ENCODE measurements around the gene ACSM2B.
"Not testable (repeated sequence)": the region's sequence is repeated elsewhere in the genome, so short reads cannot be mapped to it uniquely, and the experiment has no call there.

Gene ACSM2B

DNA sequence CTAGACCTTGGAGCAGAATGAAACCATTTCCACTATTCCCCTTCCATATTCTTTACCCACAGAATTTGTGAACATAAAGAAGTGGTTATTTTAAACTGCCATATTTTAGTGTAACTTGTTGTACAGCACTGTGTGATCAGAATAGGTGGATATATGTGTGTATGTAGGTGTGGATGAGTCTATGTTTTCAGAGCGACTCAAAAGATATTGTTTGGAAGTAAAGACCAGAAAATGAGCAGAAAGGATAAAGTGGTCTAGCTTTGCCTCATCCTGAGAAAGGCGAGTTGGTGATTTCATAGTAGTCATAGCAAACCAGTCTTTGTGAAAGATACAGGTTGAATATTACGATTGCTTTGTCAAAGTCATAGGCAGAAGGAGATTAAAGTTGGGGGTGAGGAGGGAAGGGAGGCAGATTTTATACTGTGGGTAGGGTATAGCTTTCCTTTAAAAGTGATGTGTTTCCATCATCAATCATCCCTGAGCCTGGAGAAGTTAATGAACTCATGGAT is 43.8 kb downstream of the ACSM2B start:
- not testable (repeated sequence) for DNase-seq (ENCODE audit: low spot score)

DNA sequence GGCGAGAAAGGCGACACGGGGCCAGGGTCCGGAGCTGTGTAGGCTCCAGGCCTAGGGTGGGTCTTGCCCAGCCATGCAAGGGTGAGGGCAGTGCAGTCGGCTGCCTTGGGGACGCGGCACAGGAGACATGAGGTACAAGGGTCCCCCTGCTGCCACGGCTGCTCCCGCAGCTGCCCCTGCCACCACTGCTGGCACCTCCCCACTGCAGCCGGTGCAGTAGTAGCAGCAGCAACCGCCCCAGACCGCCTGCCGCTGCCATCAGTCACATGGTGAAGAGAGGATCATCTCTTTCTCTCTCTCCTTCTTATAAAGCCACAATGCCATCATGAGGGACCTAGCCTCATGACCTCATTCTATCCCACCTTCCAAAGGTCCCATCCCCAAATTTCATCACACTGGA is 44.4 kb downstream of the ACSM2B start:
- DNase-seq (ENCODE audit: low spot score), result not testable (repeated sequence)

DNA sequence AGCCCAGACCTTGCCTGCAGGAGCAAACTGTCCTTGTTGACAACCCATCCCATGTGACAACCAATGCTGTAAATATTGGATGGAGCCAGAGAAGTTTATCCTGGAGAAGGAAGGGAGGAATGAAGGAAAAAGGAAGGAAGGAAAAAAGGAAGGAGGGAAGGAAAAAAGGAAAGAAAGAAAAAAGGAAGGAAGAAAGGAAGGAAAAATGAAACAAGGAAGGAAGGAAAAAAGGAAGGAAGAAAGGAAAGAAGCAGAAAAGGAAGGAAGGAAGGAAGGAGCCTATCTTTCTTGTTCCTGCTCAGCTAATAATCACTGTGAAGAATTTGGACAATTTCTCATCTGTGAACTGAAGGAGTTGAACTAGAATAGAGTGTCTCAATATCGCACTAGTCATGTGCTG is 56.1 kb downstream of the ACSM2B start:
- DNase-seq (ENCODE audit: low spot score), result no peak

DNA sequence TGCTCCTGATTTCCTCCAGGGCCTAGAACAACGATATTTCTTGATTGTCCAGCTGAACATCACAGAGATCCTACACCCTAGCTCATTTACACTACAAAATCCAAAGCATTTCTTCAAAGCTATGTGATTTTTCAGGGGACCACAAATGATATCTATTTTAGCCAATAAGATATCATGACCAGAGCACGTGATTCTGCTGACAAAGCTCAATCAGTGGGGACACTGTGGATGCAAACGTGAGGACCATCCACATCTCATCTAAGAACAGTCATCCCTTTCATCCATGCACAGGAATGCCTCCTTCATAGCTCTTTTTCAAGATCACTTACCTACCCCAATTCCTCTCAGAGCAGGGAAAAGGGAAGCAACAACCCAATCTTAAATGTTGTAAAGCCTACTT is 56.9 kb downstream of the ACSM2B start:
- DNase-seq (ENCODE audit: low spot score), result no peak

DNA sequence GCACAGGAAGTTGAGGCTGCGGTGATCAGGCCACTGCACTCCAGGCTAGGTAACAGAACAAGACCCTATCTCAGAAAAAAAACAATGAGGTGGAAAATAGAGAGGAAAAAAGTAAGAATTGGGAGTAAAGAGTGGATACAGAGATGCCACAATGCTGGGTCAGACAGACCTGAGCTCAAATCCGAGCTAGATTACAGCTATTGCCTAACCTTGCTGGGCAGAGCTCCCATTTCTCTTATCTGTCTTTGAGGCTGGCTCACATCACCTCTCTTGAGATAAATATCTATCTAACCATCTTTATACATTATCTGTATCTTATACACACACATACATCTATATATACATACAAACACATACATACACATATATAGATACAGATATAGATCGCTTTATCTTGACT is 59.0 kb downstream of the ACSM2B start:
- no peak for DNase-seq (ENCODE audit: low spot score)

DNA sequence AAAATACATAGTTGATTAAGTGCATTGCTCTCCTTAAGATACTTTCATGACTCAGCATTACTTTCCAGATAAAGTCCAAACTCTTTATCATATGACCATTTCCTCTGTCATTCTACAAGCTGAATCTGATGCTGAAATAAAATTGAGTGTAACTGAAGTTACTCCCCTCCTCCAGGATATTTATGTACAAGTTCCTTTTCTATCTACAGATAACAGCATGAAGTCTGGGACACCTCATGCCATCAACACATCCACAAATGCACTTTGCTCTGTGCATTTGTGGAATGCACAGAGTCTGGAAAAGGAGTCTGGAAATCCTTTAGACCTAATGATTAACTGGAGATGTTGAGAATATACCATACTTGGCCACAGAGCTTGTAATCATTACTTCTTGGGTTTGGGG is 60.5 kb downstream of the ACSM2B start:
- no peak for DNase-seq (ENCODE audit: low spot score)

DNA sequence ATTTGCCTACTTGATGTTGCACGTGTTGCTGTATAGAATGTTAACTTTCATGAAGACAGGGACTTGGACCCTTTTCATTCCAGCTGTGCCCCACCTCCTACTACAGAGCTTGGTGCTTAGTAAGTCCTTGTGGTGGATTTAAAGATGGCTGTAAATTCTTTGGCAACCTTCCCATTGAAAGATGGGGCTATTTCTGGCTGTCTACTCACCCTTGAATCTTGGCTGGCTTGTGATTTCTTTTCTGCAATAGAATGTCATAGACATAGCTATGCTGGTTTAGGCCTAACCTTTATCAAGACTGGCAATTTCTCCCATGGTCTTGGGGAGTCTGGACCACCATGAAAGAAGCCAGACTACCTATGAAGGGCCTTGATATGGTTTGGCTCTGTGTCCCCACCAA is 65.8 kb downstream of the ACSM2B start:
- DNase-seq (ENCODE audit: low spot score), result no peak

DNA sequence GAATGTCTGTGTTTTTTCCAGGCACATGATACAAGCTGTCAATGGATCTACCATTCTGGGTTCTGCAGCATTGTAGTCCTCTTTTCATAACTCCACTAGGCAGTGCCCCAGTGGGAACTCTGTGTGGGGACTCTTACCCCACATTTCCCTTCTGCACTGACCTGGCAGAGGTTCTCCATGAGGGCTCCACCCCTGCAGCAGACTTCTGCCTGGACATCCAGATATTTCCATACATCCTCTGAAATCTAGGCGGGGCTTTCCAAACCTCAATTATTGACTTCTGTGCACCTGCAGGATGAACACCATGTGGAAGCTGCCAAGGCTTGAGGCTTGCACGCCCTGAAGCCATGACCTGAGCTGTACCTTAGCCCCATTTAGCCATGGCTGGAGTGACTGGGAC is 68.9 kb downstream of the ACSM2B start:
- no peak for DNase-seq (ENCODE audit: low spot score)

DNA sequence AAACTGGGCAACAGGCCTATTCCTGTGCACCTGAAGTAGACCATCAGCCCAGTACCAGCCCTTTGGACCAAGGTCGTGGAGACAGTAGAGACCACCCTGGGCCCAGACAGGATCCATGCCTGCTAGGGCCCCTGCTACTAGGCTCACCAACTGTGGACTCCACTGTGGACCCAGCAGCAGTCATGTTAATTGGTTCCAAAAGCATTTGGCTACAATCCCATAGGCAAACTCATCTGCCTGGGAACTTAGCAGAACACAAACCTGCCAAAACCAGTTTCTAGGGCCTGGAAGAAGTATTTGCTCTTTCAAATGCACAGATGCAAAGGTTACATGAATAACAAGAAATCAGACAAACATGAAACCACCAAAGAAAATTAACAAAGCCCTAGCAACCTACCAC is 71.7 kb downstream of the ACSM2B start:
- DNase-seq (ENCODE audit: low spot score), result no peak

DNA sequence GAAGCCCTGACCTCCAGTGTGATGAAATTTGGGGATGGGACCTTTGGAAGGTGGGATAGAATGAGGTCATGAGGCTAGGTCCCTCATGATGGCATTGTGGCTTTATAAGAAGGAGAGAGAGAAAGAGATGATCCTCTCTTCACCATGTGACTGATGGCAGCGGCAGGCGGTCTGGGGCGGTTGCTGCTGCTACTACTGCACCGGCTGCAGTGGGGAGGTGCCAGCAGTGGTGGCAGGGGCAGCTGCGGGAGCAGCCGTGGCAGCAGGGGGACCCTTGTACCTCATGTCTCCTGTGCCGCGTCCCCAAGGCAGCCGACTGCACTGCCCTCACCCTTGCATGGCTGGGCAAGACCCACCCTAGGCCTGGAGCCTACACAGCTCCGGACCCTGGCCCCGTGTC is 84.7 kb downstream of the ACSM2B start:
- not testable (repeated sequence) for DNase-seq (ENCODE audit: low spot score)

DNA sequence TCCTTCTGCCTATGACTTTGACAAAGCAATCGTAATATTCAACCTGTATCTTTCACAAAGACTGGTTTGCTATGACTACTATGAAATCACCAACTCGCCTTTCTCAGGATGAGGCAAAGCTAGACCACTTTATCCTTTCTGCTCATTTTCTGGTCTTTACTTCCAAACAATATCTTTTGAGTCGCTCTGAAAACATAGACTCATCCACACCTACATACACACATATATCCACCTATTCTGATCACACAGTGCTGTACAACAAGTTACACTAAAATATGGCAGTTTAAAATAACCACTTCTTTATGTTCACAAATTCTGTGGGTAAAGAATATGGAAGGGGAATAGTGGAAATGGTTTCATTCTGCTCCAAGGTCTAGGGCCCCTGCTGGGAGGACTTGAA is 85.2 kb downstream of the ACSM2B start:
- not testable (repeated sequence) for DNase-seq (ENCODE audit: low spot score)
